NCI-H187 treated with DMSO at 0.1 percent for 48 hours (cell line): ENCODE data around the gene CUEDC1.

Experiments used
- DNase-seq: peaks from one replicate; lab custom pipeline; 2025; lab: John Stamatoyannopoulos, UW

The CUEDC1 gene

GRCh38 chr17:57895382-57896060 lies 59.7 kb downstream of the CUEDC1 start:
- DNase-seq = no peak

GRCh38 chr17:57894848-57895247 lies 60.4 kb downstream of the CUEDC1 start:
- no peak for DNase-seq

- no peak for DNase-seq
Observed at GRCh38 chr17:57892820-57893595, 62.2 kb downstream of the CUEDC1 start.

GRCh38 chr17:57892146-57892819 lies 62.9 kb downstream of the CUEDC1 start:
- no peak for DNase-seq

GRCh38 chr17:57890857-57891232 lies 64.4 kb downstream of the CUEDC1 start:
- DNase-seq = no peak

- no peak for DNase-seq
Observed at GRCh38 chr17:57889892-57890856, 65.0 kb downstream of the CUEDC1 start.

- no peak for DNase-seq
Observed at GRCh38 chr17:57889252-57889651, 66.0 kb downstream of the CUEDC1 start.

GRCh38 chr17:57888311-57889216 lies 66.6 kb downstream of the CUEDC1 start:
- no peak for DNase-seq

- no peak for DNase-seq
Observed at GRCh38 chr17:57887161-57887560, 68.1 kb downstream of the CUEDC1 start.

GRCh38 chr17:57886020-57886419 lies 69.2 kb downstream of the CUEDC1 start:
- no peak for DNase-seq

- DNase-seq = no peak
Observed at GRCh38 chr17:57885148-57885915, 69.9 kb downstream of the CUEDC1 start.

GRCh38 chr17:57881783-57882351 lies 73.3 kb downstream of the CUEDC1 start:
- DNase-seq = no peak

GRCh38 chr17:57881143-57881542 lies 74.1 kb downstream of the CUEDC1 start:
- DNase-seq = no peak

GRCh38 chr17:57880086-57880456 lies 75.1 kb downstream of the CUEDC1 start:
- no peak for DNase-seq

GRCh38 chr17:57879437-57880085 lies 75.7 kb downstream of the CUEDC1 start:
- no peak for DNase-seq

- no peak for DNase-seq
Observed at GRCh38 chr17:57877803-57878377, 77.3 kb downstream of the CUEDC1 start.

- no peak for DNase-seq
Observed at GRCh38 chr17:57876866-57877237, 78.4 kb downstream of the CUEDC1 start.

GRCh38 chr17:57876023-57876865 lies 79.0 kb downstream of the CUEDC1 start:
- no peak for DNase-seq
